ENCODE results near the gene PITX2.

PITX2 gene

GRCh38 chr4:110636680-110637407, 14.0 kb upstream of the PITX2 start:
- no peak for DNase-seq (ENCODE audit: low read depth in 2 of 2)

- DNase-seq (ENCODE audit: low read depth in 2 of 2): no peak
Measured at GRCh38 chr4:110636171-110636679, 13.3 kb upstream of the PITX2 start.

GRCh38 chr4:110635163-110635865, 12.4 kb upstream of the PITX2 start:
- no peak for DNase-seq (ENCODE audit: low read depth in 2 of 2)

GRCh38 chr4:110634350-110635162, 11.7 kb upstream of the PITX2 start:
- no peak for DNase-seq (ENCODE audit: low read depth in 2 of 2)

- DNase-seq (ENCODE audit: low read depth in 2 of 2): no peak
Measured at GRCh38 chr4:110633358-110634341, 10.8 kb upstream of the PITX2 start.

- DNase-seq (ENCODE audit: low read depth in 2 of 2): no peak
Measured at GRCh38 chr4:110632506-110633357, 9.9 kb upstream of the PITX2 start.

- peak; percentile 20 to 36 for DNase-seq (ENCODE audit: low read depth in 2 of 2)
Measured at GRCh38 chr4:110631584-110632505, 9.0 kb upstream of the PITX2 start.

- DNase-seq (ENCODE audit: low read depth in 2 of 2): no peak
Measured at GRCh38 chr4:110630688-110631402, 8.0 kb upstream of the PITX2 start.

GRCh38 chr4:110629780-110630687, 7.2 kb upstream of the PITX2 start:
- DNase-seq (ENCODE audit: low read depth in 2 of 2): no peak

- no peak for DNase-seq (ENCODE audit: low read depth in 2 of 2)
Measured at GRCh38 chr4:110629214-110629754, 6.4 kb upstream of the PITX2 start.

- DNase-seq (ENCODE audit: low read depth in 2 of 2): no peak
Measured at GRCh38 chr4:110628663-110629213, 5.9 kb upstream of the PITX2 start.

- no peak for DNase-seq (ENCODE audit: low read depth in 2 of 2)
Measured at GRCh38 chr4:110627977-110628662, 5.2 kb upstream of the PITX2 start.

- no peak for DNase-seq (ENCODE audit: low read depth in 2 of 2)
Measured at GRCh38 chr4:110626532-110627153, 3.8 kb upstream of the PITX2 start.

- DNase-seq (ENCODE audit: low read depth in 2 of 2): no peak
Measured at GRCh38 chr4:110625576-110626257, 2.8 kb upstream of the PITX2 start.

GRCh38 chr4:110624904-110625494, 2.1 kb upstream of the PITX2 start:
- no peak for DNase-seq (ENCODE audit: low read depth in 2 of 2)
